Astrocyte (in vitro differentiated cells and primary cell): ENCODE results near the gene DYNLT3. TPM values are rescaled to one million over a fixed set of nuclear protein-coding genes. Genes with fewer than 3 reads are reported as not detected.
A peak's percentile ranks its signal among the peaks of the same experiment; 100 is the strongest.

Experiments used
- DNase-seq: peaks from one replicate; pipeline ENCODE4 v3.0.0-alpha.2; 2010; ENCODE audit warnings: low read depth
- FAIRE-seq: peaks from 2 replicates; lab custom pipeline; 2011; peaks lifted over from hg19 to GRCh38; lab: Jason Lieb, UNC
- H2AFZ ChIP-seq: 2 replicates; pipeline ENCODE4 v1.6.0; 2012; ENCODE audit warnings: low read depth, low read length, inconsistent platforms
- H3K27ac ChIP-seq: 2 replicates; pipeline ENCODE4 v1.5.1; 2011; ENCODE audit warnings: low read depth, low read length, inconsistent platforms
- H3K27me3 ChIP-seq: 2 replicates; pipeline ENCODE4 v1.6.0; 2011; ENCODE audit warnings: low read length, inconsistent platforms; ENCODE audit not compliant: insufficient read depth
- H3K36me3 ChIP-seq: 2 replicates; pipeline ENCODE4 v1.5.1; 2011; ENCODE audit warnings: low read length, inconsistent platforms; ENCODE audit not compliant: insufficient read depth
- H3K4me1 ChIP-seq: 2 replicates; pipeline ENCODE4 v1.5.1; 2011; ENCODE audit warnings: low read length, inconsistent platforms; ENCODE audit not compliant: insufficient read depth
- H3K4me2 ChIP-seq: 2 replicates; pipeline ENCODE4 v1.6.0; 2012; ENCODE audit warnings: low read length, inconsistent platforms
- H3K4me3 ChIP-seq: 2 replicates; pipeline ENCODE4 v1.5.1; 2011; ENCODE audit warnings: low read depth, mild to moderate bottlenecking, low read length, inconsistent platforms; ENCODE audit not compliant: insufficient read depth
- H3K79me2 ChIP-seq: 2 replicates; pipeline ENCODE4 v1.6.0; 2012; ENCODE audit warnings: mild to moderate bottlenecking, low read length, inconsistent platforms; ENCODE audit not compliant: insufficient read depth
- H3K9ac ChIP-seq: 2 replicates; pipeline ENCODE4 v1.6.0; 2012; ENCODE audit warnings: mild to moderate bottlenecking, low read length, inconsistent platforms
- H3K9me3 ChIP-seq: 2 replicates; pipeline ENCODE4 v1.5.1; 2012; ENCODE audit warnings: low read depth, mild to moderate bottlenecking, low read length, inconsistent platforms; ENCODE audit not compliant: insufficient read depth
- H4K20me1 ChIP-seq: 2 replicates; pipeline ENCODE4 v1.6.0; 2012; ENCODE audit warnings: low read length, inconsistent platforms; ENCODE audit not compliant: insufficient read depth
- H3K27ac Mint-ChIP-seq: one replicate; pipeline ENCODE4 v1.8.0; 2021; ENCODE audit warnings: mild to moderate bottlenecking, mixed read lengths; ENCODE audit not compliant: unreplicated experiment
- H3K27me3 Mint-ChIP-seq: one replicate; pipeline ENCODE4 v1.8.0; 2021; ENCODE audit warnings: low read depth, mixed read lengths; ENCODE audit not compliant: unreplicated experiment
- H3K36me3 Mint-ChIP-seq: one replicate; pipeline ENCODE4 v1.8.0; 2021; ENCODE audit warnings: low read depth, mixed read lengths; ENCODE audit not compliant: unreplicated experiment
- H3K4me1 Mint-ChIP-seq: one replicate; pipeline ENCODE4 v1.8.0; 2021; ENCODE audit warnings: low read depth, mixed read lengths; ENCODE audit not compliant: unreplicated experiment
- H3K4me3 Mint-ChIP-seq: one replicate; pipeline ENCODE4 v1.8.0; 2021; ENCODE audit warnings: mild to moderate bottlenecking, moderate library complexity, mixed read lengths; ENCODE audit not compliant: unreplicated experiment
- H3K9me3 Mint-ChIP-seq: one replicate; pipeline ENCODE4 v1.8.0; 2021; ENCODE audit warnings: mild to moderate bottlenecking, mixed read lengths; ENCODE audit not compliant: unreplicated experiment
- CTCF ChIP-seq: IDR thresholded peaks from 2 replicates; pipeline ENCODE4 v1.5.1; 2011; ENCODE audit warnings: low read depth, mild to moderate bottlenecking, inconsistent platforms, low read length, moderate library complexity; ENCODE audit not compliant: insufficient read depth
- EZH2 ChIP-seq: IDR thresholded peaks from 2 replicates; pipeline ENCODE4 v1.6.1; 2012; ENCODE audit warnings: mild to moderate bottlenecking, low read length, inconsistent platforms; ENCODE audit not compliant: insufficient read depth
- total RNA-seq: library from RNA; stranded (reverse); gene quantifications from 2 replicates; pipeline ENCODE4 v1.2.1, GENCODE V29; 2021

Gene DYNLT3
- total RNA-seq, 1 donor from 2014 or later: 36.5 TPM

- no peak overlapping the region for H3K9ac ChIP-seq
- no peaks in the 10 kb centered on the region for H4K20me1 ChIP-seq
- DNase-seq (no peak), FAIRE-seq (peak; percentile 66)
- H3K27ac Mint-ChIP-seq: no peak overlapping the region
- no peaks in the 10 kb centered on the region for H3K9me3 ChIP-seq
- H3K9me3 Mint-ChIP-seq: no peaks in the 10 kb centered on the region
- H3K4me2 ChIP-seq: no peak overlapping the region
- no peak overlapping the region for H3K4me3 ChIP-seq
- H3K27ac ChIP-seq: no peak overlapping the region
- H2AFZ ChIP-seq: no peak overlapping the region
- H3K27me3 Mint-ChIP-seq: no peaks in the 10 kb centered on the region
- no peaks in the 10 kb centered on the region for H3K4me1 ChIP-seq
- no peak for TF ChIP-seq EZH2
- TF ChIP-seq CTCF: no peak
- no peak overlapping the region for H3K4me3 Mint-ChIP-seq
- H3K36me3 Mint-ChIP-seq: no peaks in the 10 kb centered on the region
- no peaks in the 10 kb centered on the region for H3K4me1 Mint-ChIP-seq
- H3K79me2 ChIP-seq: no peaks in the 10 kb centered on the region
- no peaks in the 10 kb centered on the region for H3K27me3 ChIP-seq
- no peaks in the 10 kb centered on the region for H3K36me3 ChIP-seq
Observed at GRCh38 chrX:37799936-37800335, 47.4 kb downstream of the DYNLT3 start.

DNA sequence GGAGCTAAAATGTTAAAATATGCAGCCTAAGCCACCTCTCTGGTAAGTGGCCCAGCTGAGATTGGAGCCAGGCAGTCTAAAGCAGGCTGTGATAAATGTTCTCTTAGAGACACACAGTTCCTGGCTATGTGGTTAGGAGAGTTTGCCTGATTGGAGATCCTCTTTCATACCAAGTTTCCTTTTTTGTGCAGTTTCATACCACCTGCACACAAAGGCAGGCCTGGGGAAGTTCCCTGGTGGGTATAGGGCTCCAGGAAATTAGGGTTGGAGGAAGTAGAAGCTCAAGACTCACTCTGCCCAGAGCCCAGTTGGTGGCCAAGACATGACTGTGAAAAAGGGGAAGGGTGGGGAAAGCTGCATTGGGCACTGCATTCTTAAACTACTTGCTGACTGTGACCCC lies 50.6 kb downstream of the DYNLT3 start:
- H3K36me3 ChIP-seq: no peaks in the 10 kb centered on the region
- Mint-ChIP-seq H3K27ac (no peak overlapping the region), H3K4me3 (no peak overlapping the region), H3K27me3 (no peaks in the 10 kb centered on the region), H3K9me3 (no peaks in the 10 kb centered on the region), H3K4me1 (no peaks in the 10 kb centered on the region), H3K36me3 (no peaks in the 10 kb centered on the region)
- H3K9me3 ChIP-seq: no peaks in the 10 kb centered on the region
- DNase-seq (no peak), FAIRE-seq (peak; percentile 60)
- H4K20me1 ChIP-seq: no peaks in the 10 kb centered on the region
- no peak overlapping the region for H3K9ac ChIP-seq
- no peaks in the 10 kb centered on the region for H3K4me1 ChIP-seq
- no peaks in the 10 kb centered on the region for H3K27me3 ChIP-seq
- H3K4me3 ChIP-seq: no peak overlapping the region
- no peak overlapping the region for H2AFZ ChIP-seq
- no peak overlapping the region for H3K27ac ChIP-seq
- TF ChIP-seq CTCF (no peak), EZH2 (no peak)
- H3K4me2 ChIP-seq: no peak overlapping the region
- no peaks in the 10 kb centered on the region for H3K79me2 ChIP-seq

- H3K4me3 Mint-ChIP-seq: no peak overlapping the region
- TF ChIP-seq EZH2 (no peak), CTCF (no peak)
- H3K4me3 ChIP-seq: no peak overlapping the region
- no peak overlapping the region for H3K4me2 ChIP-seq
- H3K9ac ChIP-seq: no peak overlapping the region
- H4K20me1 ChIP-seq: no peaks in the 10 kb centered on the region
- H3K27me3 Mint-ChIP-seq: no peaks in the 10 kb centered on the region
- no peaks in the 10 kb centered on the region for H3K79me2 ChIP-seq
- H3K27ac ChIP-seq: no peak overlapping the region
- no peaks in the 10 kb centered on the region for H3K27me3 ChIP-seq
- no peaks in the 10 kb centered on the region for H3K9me3 ChIP-seq
- H2AFZ ChIP-seq: no peak overlapping the region
- H3K27ac Mint-ChIP-seq: no peak overlapping the region
- no peaks in the 10 kb centered on the region for H3K4me1 ChIP-seq
- H3K36me3 ChIP-seq: no peaks in the 10 kb centered on the region
- DNase-seq (no peak), FAIRE-seq (peak; percentile 73)
- H3K9me3 Mint-ChIP-seq: no peaks in the 10 kb centered on the region
- no peaks in the 10 kb centered on the region for H3K36me3 Mint-ChIP-seq
- no peaks in the 10 kb centered on the region for H3K4me1 Mint-ChIP-seq
Observed at GRCh38 chrX:37796310-37796709, 51.1 kb downstream of the DYNLT3 start.

Other genes starting within 250 kb of the DYNLT3 start
- gene XK, start 161.8 kb downstream of the DYNLT3 start, total RNA-seq: 0.17 and 0.25 TPM in 2 replicates
- not detected in 2 replicates for gene CYBB, start 67.5 kb downstream of the DYNLT3 start, total RNA-seq
- gene SYTL5, start 159.0 kb upstream of the DYNLT3 start, total RNA-seq: 8.4 TPM in 2 replicates